GM04504 (cell line): ENCODE measurements around the gene NFIC.
"Not testable (repeated sequence)": the region's sequence is repeated elsewhere in the genome, so short reads cannot be mapped to it uniquely, and the experiment has no call there.

Experiments
- DNase-seq: peaks from one replicate; pipeline ENCODE4 v3.0.0-alpha.2; 2012; ENCODE audit warnings: low read depth

Gene NFIC

GRCh38 chr19:3452171-3452941 lies 86.0 kb downstream of the NFIC start:
- DNase-seq = no peak

GRCh38 chr19:3452942-3453214 lies 86.5 kb downstream of the NFIC start:
- DNase-seq = not testable (repeated sequence)

- DNase-seq = no peak
Observed at GRCh38 chr19:3453840-3454239, 87.5 kb downstream of the NFIC start.

GRCh38 chr19:3454656-3455392 lies 88.4 kb downstream of the NFIC start:
- no peak for DNase-seq

- no peak for DNase-seq
Observed at GRCh38 chr19:3455393-3455955, 89.1 kb downstream of the NFIC start.

- DNase-seq = no peak
Observed at GRCh38 chr19:3455960-3456601, 89.7 kb downstream of the NFIC start.

GRCh38 chr19:3456925-3457527 lies 90.6 kb downstream of the NFIC start:
- DNase-seq = no peak

- DNase-seq = no peak
Observed at GRCh38 chr19:3457528-3458228, 91.3 kb downstream of the NFIC start.

- no peak for DNase-seq
Observed at GRCh38 chr19:3458229-3459088, 92.1 kb downstream of the NFIC start.

GRCh38 chr19:3459089-3459881 lies 92.9 kb downstream of the NFIC start:
- peak; percentile 60 for DNase-seq

- DNase-seq = no peak
Observed at GRCh38 chr19:3459965-3460582, 93.7 kb downstream of the NFIC start.

GRCh38 chr19:3462991-3463713 lies 96.8 kb downstream of the NFIC start:
- DNase-seq = no peak

- no peak for DNase-seq
Observed at GRCh38 chr19:3463714-3464586, 97.6 kb downstream of the NFIC start.

GRCh38 chr19:3464587-3465235 lies 98.3 kb downstream of the NFIC start:
- DNase-seq = no peak

- no peak for DNase-seq
Observed at GRCh38 chr19:3465552-3465951, 99.2 kb downstream of the NFIC start.

- no peak for DNase-seq
Observed at GRCh38 chr19:3466635-3467034, 100.3 kb downstream of the NFIC start.

GRCh38 chr19:3467437-3468198 lies 101.2 kb downstream of the NFIC start:
- DNase-seq = no peak
